Ishikawa (cell line): ENCODE measurements around the gene ZFYVE21.
A peak's percentile ranks its signal among the peaks of the same experiment; 100 is the strongest.

Experiments
- CEBPB ChIP-seq: IDR thresholded peaks from 2 replicates; pipeline ENCODE4 v1.6.1; 2012
- CREB1 ChIP-seq: IDR thresholded peaks from 2 replicates; pipeline ENCODE4 v1.6.1; 2012; ENCODE audit warnings: low read depth
- EGR1 ChIP-seq: IDR thresholded peaks from 2 replicates; pipeline ENCODE4 v1.6.1; 2012
- EP300 ChIP-seq: IDR thresholded peaks from 2 replicates; pipeline ENCODE4 v1.6.1; 2012; ENCODE audit warnings: borderline replicate concordance
- FOXM1 ChIP-seq: IDR thresholded peaks from 2 replicates; pipeline ENCODE4 v1.6.1; 2012; ENCODE audit warnings: low read depth, borderline replicate concordance
- NFIC ChIP-seq: IDR thresholded peaks from 2 replicates; pipeline ENCODE4 v1.6.1; 2012
- RAD21 ChIP-seq: IDR thresholded peaks from 2 replicates; pipeline ENCODE4 v1.6.1; 2012; ENCODE audit warnings: low read depth
- TAF1 ChIP-seq: IDR thresholded peaks from 2 replicates; pipeline ENCODE4 v1.6.1; 2012; ENCODE audit warnings: low read depth, mild to moderate bottlenecking
- TCF12 ChIP-seq: IDR thresholded peaks from 2 replicates; pipeline ENCODE4 v1.6.1; 2012; ENCODE audit warnings: low read depth
- TEAD4 ChIP-seq: IDR thresholded peaks from 2 replicates; pipeline ENCODE4 v1.6.1; 2012
- USF1 ChIP-seq: IDR thresholded peaks from 2 replicates; pipeline ENCODE4 v1.6.1; 2012
- YY1 ChIP-seq: IDR thresholded peaks from 2 replicates; pipeline ENCODE4 v1.6.1; 2012; ENCODE audit warnings: low read depth
- ZBTB7A ChIP-seq: IDR thresholded peaks from 2 replicates; pipeline ENCODE4 v1.6.1; 2012; ENCODE audit warnings: low read depth
- TF ChIP-seq, protein P1 (sequence below): IDR thresholded peaks from 2 replicates; pipeline ENCODE4 v1.6.1; 2012; ENCODE audit warnings: low read depth, mild to moderate bottlenecking
- TF ChIP-seq, protein P2 (sequence below): IDR thresholded peaks from 2 replicates; pipeline ENCODE4 v1.6.1; 2012

The ZFYVE21 gene

DNA sequence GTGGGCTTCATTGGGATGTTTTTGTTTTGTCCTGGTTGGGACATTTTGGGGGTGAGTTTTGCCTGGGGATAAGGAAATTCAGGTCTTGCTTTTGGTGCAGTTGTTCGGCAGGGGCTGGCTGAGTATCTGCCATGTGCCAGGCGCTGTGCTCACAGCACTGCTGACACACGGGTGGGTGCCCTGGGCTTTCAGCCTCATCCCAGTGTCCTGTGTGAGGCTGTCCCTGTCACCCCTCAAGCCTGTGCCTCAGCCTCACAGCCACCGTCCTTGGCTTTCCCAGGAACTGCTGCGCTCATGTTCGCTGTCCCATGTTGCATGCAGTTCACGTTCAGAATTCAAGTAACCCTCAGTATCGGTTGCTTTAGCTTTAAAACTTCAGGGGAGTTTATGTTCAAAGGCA is 25.3 kb upstream of the ZFYVE21 start:
- TF ChIP-seq RAD21 (no peak), CEBPB (no peak), CREB1 (no peak), EGR1 (no peak), YY1 (no peak), NFIC (no peak), TCF12 (no peak), TEAD4 (no peak), TAF1 (no peak), FOXM1 (no peak)
- TF ChIP-seq, protein P1, sequence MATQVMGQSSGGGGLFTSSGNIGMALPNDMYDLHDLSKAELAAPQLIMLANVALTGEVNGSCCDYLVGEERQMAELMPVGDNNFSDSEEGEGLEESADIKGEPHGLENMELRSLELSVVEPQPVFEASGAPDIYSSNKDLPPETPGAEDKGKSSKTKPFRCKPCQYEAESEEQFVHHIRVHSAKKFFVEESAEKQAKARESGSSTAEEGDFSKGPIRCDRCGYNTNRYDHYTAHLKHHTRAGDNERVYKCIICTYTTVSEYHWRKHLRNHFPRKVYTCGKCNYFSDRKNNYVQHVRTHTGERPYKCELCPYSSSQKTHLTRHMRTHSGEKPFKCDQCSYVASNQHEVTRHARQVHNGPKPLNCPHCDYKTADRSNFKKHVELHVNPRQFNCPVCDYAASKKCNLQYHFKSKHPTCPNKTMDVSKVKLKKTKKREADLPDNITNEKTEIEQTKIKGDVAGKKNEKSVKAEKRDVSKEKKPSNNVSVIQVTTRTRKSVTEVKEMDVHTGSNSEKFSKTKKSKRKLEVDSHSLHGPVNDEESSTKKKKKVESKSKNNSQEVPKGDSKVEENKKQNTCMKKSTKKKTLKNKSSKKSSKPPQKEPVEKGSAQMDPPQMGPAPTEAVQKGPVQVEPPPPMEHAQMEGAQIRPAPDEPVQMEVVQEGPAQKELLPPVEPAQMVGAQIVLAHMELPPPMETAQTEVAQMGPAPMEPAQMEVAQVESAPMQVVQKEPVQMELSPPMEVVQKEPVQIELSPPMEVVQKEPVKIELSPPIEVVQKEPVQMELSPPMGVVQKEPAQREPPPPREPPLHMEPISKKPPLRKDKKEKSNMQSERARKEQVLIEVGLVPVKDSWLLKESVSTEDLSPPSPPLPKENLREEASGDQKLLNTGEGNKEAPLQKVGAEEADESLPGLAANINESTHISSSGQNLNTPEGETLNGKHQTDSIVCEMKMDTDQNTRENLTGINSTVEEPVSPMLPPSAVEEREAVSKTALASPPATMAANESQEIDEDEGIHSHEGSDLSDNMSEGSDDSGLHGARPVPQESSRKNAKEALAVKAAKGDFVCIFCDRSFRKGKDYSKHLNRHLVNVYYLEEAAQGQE: no peak
- TF ChIP-seq, protein P2, sequence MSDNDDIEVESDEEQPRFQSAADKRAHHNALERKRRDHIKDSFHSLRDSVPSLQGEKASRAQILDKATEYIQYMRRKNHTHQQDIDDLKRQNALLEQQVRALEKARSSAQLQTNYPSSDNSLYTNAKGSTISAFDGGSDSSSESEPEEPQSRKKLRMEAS: no peak

DNA sequence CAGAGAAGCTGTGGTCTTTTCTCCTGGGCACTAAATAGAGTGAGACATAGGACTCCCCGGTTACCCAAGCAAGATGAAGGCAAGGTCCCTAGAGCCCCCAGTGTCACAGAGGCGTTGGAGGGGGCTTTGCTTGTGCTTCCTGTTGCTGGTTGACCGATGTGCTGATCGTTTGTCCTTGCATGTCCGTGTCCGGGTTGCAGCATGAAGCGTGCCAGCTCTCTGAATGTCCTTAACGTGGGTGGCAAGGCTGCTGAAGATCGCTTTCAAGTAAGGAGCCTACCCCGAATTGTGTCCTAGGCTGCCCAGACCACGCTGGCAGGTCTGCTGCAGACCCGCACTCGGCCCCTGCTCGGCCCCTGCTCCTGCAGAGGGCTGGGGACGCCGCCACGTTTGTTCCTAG is 23.5 kb upstream of the ZFYVE21 start:
- TF ChIP-seq TCF12 (no peak), TAF1 (no peak), YY1 (no peak)

GRCh38 chr14:103692871-103693270 is 22.7 kb upstream of the ZFYVE21 start:
- TF ChIP-seq ZBTB7A (0 out of 2 replicates have a peak, but pooled peaks have one; percentile 11), NFIC (peak; percentile 21; the same call in 1 of the 2 replicates), CEBPB (no peak)

DNA sequence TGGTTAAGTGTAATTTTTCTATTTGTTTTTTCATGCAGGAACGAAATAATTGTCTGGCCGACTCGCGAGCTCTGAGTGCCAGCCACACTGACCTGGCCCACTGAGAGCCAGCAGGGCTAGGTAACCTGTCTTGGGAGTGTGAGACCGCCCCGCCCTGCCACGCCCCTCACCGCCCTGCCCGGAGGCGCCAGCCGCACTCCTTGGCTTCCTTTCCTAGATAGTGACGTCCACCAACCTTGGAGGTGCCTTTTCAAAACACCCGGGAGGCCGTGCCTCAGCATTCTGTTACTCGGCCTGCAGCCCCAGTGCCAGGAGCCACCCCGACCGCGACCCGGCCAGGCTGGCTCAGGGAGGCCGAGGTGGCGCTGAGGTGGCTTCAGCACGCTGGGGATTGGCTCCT is 22.1 kb upstream of the ZFYVE21 start:
- TF ChIP-seq CEBPB: no peak
- peak; percentile 10; the same call in 1 of the 2 replicates for TF ChIP-seq RAD21
- TF ChIP-seq CREB1: no peak
- no peak for TF ChIP-seq EGR1
- 0 out of 2 replicates have a peak, but pooled peaks have one; percentile 6 for TF ChIP-seq ZBTB7A
- TF ChIP-seq, protein P2: peak; percentile 47
- TF ChIP-seq TEAD4: peak; percentile 20; the same call in 1 of the 2 replicates
- TF ChIP-seq TAF1: no peak
- TF ChIP-seq, protein P1: no peak
- peak; percentile 16; the same call in 1 of the 2 replicates for TF ChIP-seq NFIC

DNA sequence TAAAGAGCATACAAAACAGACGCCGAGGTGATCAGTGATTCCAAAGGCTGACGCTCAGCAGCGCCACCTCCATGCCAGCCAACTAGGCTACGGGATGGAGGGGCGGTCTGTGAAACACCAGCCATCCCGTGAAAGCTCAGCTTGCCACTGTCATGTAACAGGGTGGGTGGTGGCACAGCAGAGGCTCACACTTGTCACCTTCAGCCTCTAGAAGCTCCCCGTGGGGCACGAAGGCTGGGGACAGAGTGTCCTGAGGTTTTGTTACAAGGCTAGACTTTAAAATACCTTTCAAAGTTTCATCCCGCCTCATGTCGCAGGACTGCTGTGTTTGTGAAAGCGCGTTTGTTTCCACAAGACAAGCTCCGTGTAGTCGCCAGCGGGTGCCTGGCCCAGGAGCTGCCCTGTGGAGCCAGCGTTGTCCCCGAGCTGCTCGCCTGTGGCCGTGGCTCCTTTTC is 21.0 kb upstream of the ZFYVE21 start:
- TF ChIP-seq USF1 (no peak), EGR1 (no peak), TAF1 (no peak), RAD21 (no peak), NFIC (no peak), ZBTB7A (no peak), CEBPB (no peak), CREB1 (no peak), EP300 (no peak), YY1 (no peak), TCF12 (no peak), TEAD4 (no peak), FOXM1 (no peak)
- TF ChIP-seq, protein P2: no peak
- TF ChIP-seq, protein P1: no peak
